Osteocyte (in vitro differentiated cells): Measurements from ENCODE around the gene PNMA8A. TPM values are rescaled to one million over a fixed set of nuclear protein-coding genes. Genes with fewer than 3 reads are reported as not detected.

Source experiments
- DNase-seq: peaks from one replicate; pipeline ENCODE4 v3.0.0; 2021; ENCODE audit warnings: mixed read lengths; ENCODE audit not compliant: unreplicated experiment; ENCODE audit errors: extremely low spot score
- H3K27ac Mint-ChIP-seq: one replicate; pipeline ENCODE4 v1.8.0; 2021; ENCODE audit warnings: mild to moderate bottlenecking, mixed read lengths; ENCODE audit not compliant: unreplicated experiment
- H3K27me3 Mint-ChIP-seq: one replicate; pipeline ENCODE4 v1.8.0; 2021; ENCODE audit warnings: mixed read lengths; ENCODE audit not compliant: unreplicated experiment
- H3K36me3 Mint-ChIP-seq: one replicate; pipeline ENCODE4 v1.8.0; 2021; ENCODE audit warnings: mixed read lengths; ENCODE audit not compliant: unreplicated experiment
- H3K4me1 Mint-ChIP-seq: one replicate; pipeline ENCODE4 v1.8.0; 2021; ENCODE audit warnings: mixed read lengths; ENCODE audit not compliant: unreplicated experiment
- H3K4me3 Mint-ChIP-seq: one replicate; pipeline ENCODE4 v1.8.0; 2021; ENCODE audit warnings: mild to moderate bottlenecking, moderate library complexity, mixed read lengths; ENCODE audit not compliant: unreplicated experiment
- H3K9me3 Mint-ChIP-seq: one replicate; pipeline ENCODE4 v1.8.0; 2021; ENCODE audit warnings: mixed read lengths; ENCODE audit not compliant: unreplicated experiment
- CTCF ChIP-seq: fragments of 200-600 bp; sonication (generic); IDR thresholded peaks from 2 replicates; pipeline ENCODE4 v1.5.0; 2021; ENCODE audit warnings: antibody characterized with exemption, mild to moderate bottlenecking, moderate library complexity
- total RNA-seq: library from RNA; stranded (reverse); gene quantifications from 2 replicates; pipeline ENCODE4 v1.2.1, GENCODE V29; 2021

PNMA8A gene
- total RNA-seq, 1 donor from 2014 or later = 10.3 TPM

GRCh38 chr19:46463516-46463915 is 7.8 kb downstream of the PNMA8A start:
- no peak for TF ChIP-seq CTCF
- Mint-ChIP-seq H3K36me3 (peaks cover 2% of the 10 kb centered on the region), H3K4me3 (no peak overlapping the region), H3K9me3 (no peaks in the 10 kb centered on the region), H3K4me1 (peaks cover 18% of the 10 kb centered on the region), H3K27ac (no peak overlapping the region), H3K27me3 (no peaks in the 10 kb centered on the region)
- DNase-seq = no peak

- peaks cover 7% of the 10 kb centered on the region for H3K4me1 Mint-ChIP-seq
- no peaks in the 10 kb centered on the region for H3K9me3 Mint-ChIP-seq
- no peak for TF ChIP-seq CTCF
- H3K36me3 Mint-ChIP-seq = peaks cover 2% of the 10 kb centered on the region
- DNase-seq = no peak
- H3K27me3 Mint-ChIP-seq = no peaks in the 10 kb centered on the region
- H3K4me3 Mint-ChIP-seq = no peak overlapping the region
- no peak overlapping the region for H3K27ac Mint-ChIP-seq
Observed at GRCh38 chr19:46461537-46461936, 9.8 kb downstream of the PNMA8A start.

GRCh38 chr19:46460981-46461380 is 10.4 kb downstream of the PNMA8A start:
- DNase-seq = no peak
- Mint-ChIP-seq H3K4me3 (no peak overlapping the region), H3K36me3 (peaks cover 2% of the 10 kb centered on the region)

GRCh38 chr19:46460055-46460454 is 11.3 kb downstream of the PNMA8A start:
- Mint-ChIP-seq H3K4me3 (no peak overlapping the region), H3K27ac (no peak overlapping the region), H3K9me3 (no peaks in the 10 kb centered on the region), H3K27me3 (no peaks in the 10 kb centered on the region), H3K36me3 (no peaks in the 10 kb centered on the region), H3K4me1 (peaks cover 4% of the 10 kb centered on the region)
- no peak for TF ChIP-seq CTCF
- DNase-seq = no peak

More at GRCh38 chr19:46460981-46461380, 10.4 kb downstream of the PNMA8A start:
- Mint-ChIP-seq H3K4me1 (peaks cover 5% of the 10 kb centered on the region), H3K27ac (no peak overlapping the region), H3K27me3 (no peaks in the 10 kb centered on the region), H3K9me3 (no peaks in the 10 kb centered on the region)
- no peak for TF ChIP-seq CTCF

GRCh38 chr19:46456930-46457329 is 14.4 kb downstream of the PNMA8A start:
- no peaks in the 10 kb centered on the region for H3K9me3 Mint-ChIP-seq
- no peak overlapping the region for H3K27ac Mint-ChIP-seq
- H3K27me3 Mint-ChIP-seq = no peaks in the 10 kb centered on the region
- peaks cover 4% of the 10 kb centered on the region for H3K4me1 Mint-ChIP-seq
- DNase-seq = no peak
- H3K4me3 Mint-ChIP-seq = no peak overlapping the region
- no peak for TF ChIP-seq CTCF
- H3K36me3 Mint-ChIP-seq = no peaks in the 10 kb centered on the region
